ENCODE results near the gene EEF1AKMT3.

DNA sequence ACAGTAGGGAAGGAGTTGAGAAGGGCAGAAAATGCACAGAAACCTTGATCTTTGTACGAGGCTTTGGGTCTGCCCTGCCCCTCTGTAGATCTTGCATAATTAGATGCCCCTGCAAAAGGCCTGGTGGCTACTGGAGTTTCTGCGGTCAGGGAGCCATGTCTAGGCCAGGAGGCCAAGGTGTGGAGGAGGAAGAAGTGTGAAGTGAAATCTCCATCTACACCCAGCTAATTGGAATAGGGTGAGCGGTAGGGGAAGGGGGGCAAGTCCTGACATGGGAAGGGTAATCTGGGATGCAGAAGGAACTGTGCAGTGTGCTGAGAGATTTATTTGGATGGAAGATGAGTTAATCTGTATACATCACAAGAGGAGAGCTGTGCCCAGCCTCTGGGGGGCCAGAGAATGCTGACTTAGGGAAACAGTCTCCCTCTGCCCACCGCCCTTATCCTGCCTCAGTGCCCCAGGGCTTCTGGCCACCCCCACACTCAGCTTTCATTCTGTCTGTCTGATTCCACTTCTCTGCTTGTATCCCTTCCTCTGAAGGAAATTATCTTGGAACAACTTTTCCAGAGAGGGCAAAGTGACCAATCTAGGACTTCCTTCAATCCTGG, 10.9 kb upstream of the EEF1AKMT3 start:
- TF ChIP-seq, protein P1, sequence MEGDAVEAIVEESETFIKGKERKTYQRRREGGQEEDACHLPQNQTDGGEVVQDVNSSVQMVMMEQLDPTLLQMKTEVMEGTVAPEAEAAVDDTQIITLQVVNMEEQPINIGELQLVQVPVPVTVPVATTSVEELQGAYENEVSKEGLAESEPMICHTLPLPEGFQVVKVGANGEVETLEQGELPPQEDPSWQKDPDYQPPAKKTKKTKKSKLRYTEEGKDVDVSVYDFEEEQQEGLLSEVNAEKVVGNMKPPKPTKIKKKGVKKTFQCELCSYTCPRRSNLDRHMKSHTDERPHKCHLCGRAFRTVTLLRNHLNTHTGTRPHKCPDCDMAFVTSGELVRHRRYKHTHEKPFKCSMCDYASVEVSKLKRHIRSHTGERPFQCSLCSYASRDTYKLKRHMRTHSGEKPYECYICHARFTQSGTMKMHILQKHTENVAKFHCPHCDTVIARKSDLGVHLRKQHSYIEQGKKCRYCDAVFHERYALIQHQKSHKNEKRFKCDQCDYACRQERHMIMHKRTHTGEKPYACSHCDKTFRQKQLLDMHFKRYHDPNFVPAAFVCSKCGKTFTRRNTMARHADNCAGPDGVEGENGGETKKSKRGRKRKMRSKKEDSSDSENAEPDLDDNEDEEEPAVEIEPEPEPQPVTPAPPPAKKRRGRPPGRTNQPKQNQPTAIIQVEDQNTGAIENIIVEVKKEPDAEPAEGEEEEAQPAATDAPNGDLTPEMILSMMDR (IDR thresholded peaks at IDR 0.05 in 4 of 5, conservative IDR thresholded peaks at IDR 0.05 in 1 of 5): no peak
- no peak for TF ChIP-seq POLR2A (IDR thresholded peaks at IDR 0.05)

Measured in gastrocnemius medialis (tissue), 4 donors.